ENCODE measurements around the gene PTPRR. TPM values are rescaled to one million over a fixed set of nuclear protein-coding genes. Genes with fewer than 3 reads are reported as not detected.

Gene PTPRR
- total and polyA plus RNA-seq, 2 of the 4 experiments (the other 2 are of a cell fraction): 0.18 to 0.21 TPM

- POLR2A ChIA-PET (ENCODE audit: unreplicated experiment): no interaction called here
- no TSS peak for BruUV-seq (replicated peaks)
- ATAC-seq (ENCODE audit: low read depth): no peak
- Histone ChIP-seq H4K8ac (ENCODE audit: low read depth in 2 of 2, low read length in 2 of 2) (no peak overlapping the region), H3K36me3 (ENCODE audit: control insufficient read depth, insufficient read depth, low read length) (no peaks in the 10 kb centered on the region), H2AK5ac (ENCODE audit: low read depth, low read length) (no peak overlapping the region), H2BK15ac (ENCODE audit: low read depth, low read length) (no peak overlapping the region), H3K4me2 (ENCODE audit: low read depth, low read length) (no peak overlapping the region), H3K14ac (replicated peaks; ENCODE audit: low read depth, low read length) (no peak overlapping the region), H3K18ac (ENCODE audit: low read depth, low read length) (no peak overlapping the region), H3K9me1 (ENCODE audit: insufficient read depth, low read length) (no peaks in the 10 kb centered on the region), H3K23ac (ENCODE audit: low read depth, low read length) (no peak overlapping the region), H3K79me1 (ENCODE audit: low read depth in 1 of 2, low read length in 2 of 2) (no peaks in the 10 kb centered on the region), H3K27ac (ENCODE audit: insufficient read depth, low read length) (no peak overlapping the region), H2BK120ac (ENCODE audit: low read depth, low read length) (no peak overlapping the region), H3K9me3 (ENCODE audit: control insufficient read depth, insufficient read depth, low read length) (peaks cover 4% of the 10 kb centered on the region; the same call in 1 of the 2 replicates), H3K56ac (ENCODE audit: extremely low read depth, insufficient read depth, low read length) (no peak overlapping the region), H3K4me3 (ENCODE audit: insufficient read depth, low read depth, low read length) (no peak overlapping the region), H4K20me1 (ENCODE audit: insufficient read depth, low read length) (no peaks in the 10 kb centered on the region), H2BK5ac (ENCODE audit: low read depth, low read length, poor library complexity, severe bottlenecking) (no peak overlapping the region), H2AK9ac (replicated peaks; ENCODE audit: low read depth, low read length, poor library complexity) (no peak overlapping the region), H2BK20ac (ENCODE audit: low read depth, low read length) (no peak overlapping the region), H3K9ac (ENCODE audit: low read depth, low read length) (no peak overlapping the region), H3K4me1 (ENCODE audit: control insufficient read depth, insufficient read depth, low read length) (no peaks in the 10 kb centered on the region), H2AFZ (replicated peaks; ENCODE audit: low read length, poor library complexity) (no peak overlapping the region), H3K4ac (ENCODE audit: low read depth, low read length) (no peak overlapping the region), H4K5ac (ENCODE audit: low read depth, low read length) (no peak overlapping the region), H3K27me3 (ENCODE audit: control insufficient read depth, insufficient read depth, low read length) (no peaks in the 10 kb centered on the region), H4K91ac (ENCODE audit: insufficient read depth, low read depth, low read length) (no peak overlapping the region)
- in situ Hi-C loops (cut with MboI; ENCODE audit: low sequenced_read_pairs): no loop called here
- TF ChIP-seq MXI1 (IDR thresholded peaks at IDR 0.05; ENCODE audit: borderline replicate concordance, low read depth, low read length) (no peak), FOS (IDR thresholded peaks at IDR 0.05; ENCODE audit: low read depth, low read length) (no peak), CEBPB (IDR thresholded peaks at IDR 0.05; ENCODE audit: low read depth, low read length) (no peak), USF2 (IDR thresholded peaks at IDR 0.05; ENCODE audit: low read depth, low read length) (no peak), POLR2A (IDR thresholded peaks at IDR 0.05; ENCODE audit: low read depth, low read length) (no peak), BHLHE40 (IDR thresholded peaks at IDR 0.05; ENCODE audit: low read depth, low read length) (no peak), MAFK (IDR thresholded peaks at IDR 0.05; ENCODE audit: low read depth, low read length) (no peak), CHD1 (IDR thresholded peaks at IDR 0.05; ENCODE audit: low read depth, low read length) (no peak), SMC3 (IDR thresholded peaks at IDR 0.05; ENCODE audit: low read depth, low read length) (no peak), RCOR1 (IDR thresholded peaks at IDR 0.05; ENCODE audit: insufficient replicate concordance, low read length) (no peak), MAZ (IDR thresholded peaks at IDR 0.05; ENCODE audit: borderline replicate concordance, low read depth, low read length) (no peak), NFE2L2 (IDR thresholded peaks at IDR 0.05; ENCODE audit: low read depth, low read length) (no peak), RAD21 (IDR thresholded peaks at IDR 0.05; ENCODE audit: low read length) (no peak), RFX5 (IDR thresholded peaks at IDR 0.05; ENCODE audit: low read depth, low read length) (no peak)
- TF ChIP-seq, protein P1, sequence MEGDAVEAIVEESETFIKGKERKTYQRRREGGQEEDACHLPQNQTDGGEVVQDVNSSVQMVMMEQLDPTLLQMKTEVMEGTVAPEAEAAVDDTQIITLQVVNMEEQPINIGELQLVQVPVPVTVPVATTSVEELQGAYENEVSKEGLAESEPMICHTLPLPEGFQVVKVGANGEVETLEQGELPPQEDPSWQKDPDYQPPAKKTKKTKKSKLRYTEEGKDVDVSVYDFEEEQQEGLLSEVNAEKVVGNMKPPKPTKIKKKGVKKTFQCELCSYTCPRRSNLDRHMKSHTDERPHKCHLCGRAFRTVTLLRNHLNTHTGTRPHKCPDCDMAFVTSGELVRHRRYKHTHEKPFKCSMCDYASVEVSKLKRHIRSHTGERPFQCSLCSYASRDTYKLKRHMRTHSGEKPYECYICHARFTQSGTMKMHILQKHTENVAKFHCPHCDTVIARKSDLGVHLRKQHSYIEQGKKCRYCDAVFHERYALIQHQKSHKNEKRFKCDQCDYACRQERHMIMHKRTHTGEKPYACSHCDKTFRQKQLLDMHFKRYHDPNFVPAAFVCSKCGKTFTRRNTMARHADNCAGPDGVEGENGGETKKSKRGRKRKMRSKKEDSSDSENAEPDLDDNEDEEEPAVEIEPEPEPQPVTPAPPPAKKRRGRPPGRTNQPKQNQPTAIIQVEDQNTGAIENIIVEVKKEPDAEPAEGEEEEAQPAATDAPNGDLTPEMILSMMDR (conservative IDR thresholded peaks at IDR 0.05; ENCODE audit: low read depth, low read length): no peak
- TF ChIP-seq, protein P2, sequence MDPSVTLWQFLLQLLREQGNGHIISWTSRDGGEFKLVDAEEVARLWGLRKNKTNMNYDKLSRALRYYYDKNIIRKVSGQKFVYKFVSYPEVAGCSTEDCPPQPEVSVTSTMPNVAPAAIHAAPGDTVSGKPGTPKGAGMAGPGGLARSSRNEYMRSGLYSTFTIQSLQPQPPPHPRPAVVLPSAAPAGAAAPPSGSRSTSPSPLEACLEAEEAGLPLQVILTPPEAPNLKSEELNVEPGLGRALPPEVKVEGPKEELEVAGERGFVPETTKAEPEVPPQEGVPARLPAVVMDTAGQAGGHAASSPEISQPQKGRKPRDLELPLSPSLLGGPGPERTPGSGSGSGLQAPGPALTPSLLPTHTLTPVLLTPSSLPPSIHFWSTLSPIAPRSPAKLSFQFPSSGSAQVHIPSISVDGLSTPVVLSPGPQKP (IDR thresholded peaks at IDR 0.05; ENCODE audit: borderline replicate concordance, low read depth, low read length): no peak
- CTCF ChIA-PET: no interaction called here
- dilution Hi-C loops (cut with HindIII; ENCODE audit: low sequenced_read_pairs, unreplicated experiment): no loop called here
- intact Hi-C loops (cut with micrococcal nuclease): no loop called here
- peak; percentile 4 for DNase-seq
- WGBS, 2 experiments (ENCODE audit: extremely low coverage in 2 of 2, insufficient read length in 1 of 2): no CpG with 5 or more reads among the region's 2 CpGs
These were observed 89.0 kb downstream of the PTPRR start for GRCh38 chr12:70831543-70831942.

Data from IMR-90 (cell line).